SK-MEL-5 (cell line): Measurements from ENCODE around the gene CFC1B. TPM values are rescaled to one million over a fixed set of nuclear protein-coding genes. Genes with fewer than 3 reads are reported as not detected.
"Not testable (repeated sequence)": the region's sequence is repeated elsewhere in the genome, so short reads cannot be mapped to it uniquely, and the experiment has no call there.

Source experiments
- DNase-seq: peaks from one replicate; pipeline ENCODE4 v3.0.0-alpha.2; 2016; ENCODE audit warnings: low read depth, low spot score
- in situ Hi-C: cut with HindIII; loops from 2 replicates; pipeline ENCODE4 v1.10.0; 2016; ENCODE audit warnings: low sequenced_read_pairs, high pct_unique_total_duplicates, low pct_unique_long_range_greater_than_20kb
- polyA plus RNA-seq, 2 experiments: library from polyadenylated mRNA; depleted of rRNA; stranded (reverse); fragments of >200 nt; gene quantifications; 2 replicates each; pipeline ENCODE4 v1.2.3, GENCODE V29; 2015
- total RNA-seq: library from RNA; depleted of rRNA; stranded (reverse); fragments of >200 nt; shearing (Covaris generic); gene quantifications from 2 replicates; pipeline ENCODE4 v1.2.3, GENCODE V29; 2014; rRNA removed

Gene CFC1B
- not detected in 2 replicates for total RNA-seq
- polyA plus RNA-seq (2015; cell fraction: cytosol; rRNA removed), result not detected in 2 replicates
- not detected in 2 replicates for polyA plus RNA-seq (2015; cell fraction: nucleus; rRNA removed)

DNA sequence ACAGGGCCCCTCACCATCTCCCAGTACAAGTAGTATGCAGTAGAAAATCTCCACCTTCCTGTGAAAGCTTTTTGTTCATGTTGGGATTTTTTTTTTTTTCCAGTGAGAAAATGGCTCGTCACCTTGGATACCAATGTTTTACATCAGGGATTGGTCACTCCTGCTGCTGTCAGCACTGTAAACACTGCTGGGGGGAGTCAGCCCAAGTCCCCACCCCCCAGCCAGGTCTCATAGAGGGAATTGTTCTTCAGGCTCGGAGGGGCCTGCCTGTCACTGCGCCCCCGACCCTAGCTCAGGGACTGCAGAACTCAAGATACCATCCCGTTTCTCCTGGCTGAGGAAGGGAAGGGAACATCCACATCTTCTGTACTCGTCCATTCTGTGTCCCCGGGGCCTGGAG is at the start of gene CFC1B:
Gene CFC1B, plus strand, starts transcription at position 231 of the 400 bp plus-strand sequence. CDS start 263 bp downstream, outside the sequence.
- DNase-seq, in situ Hi-C loops: not testable (repeated sequence)

DNA sequence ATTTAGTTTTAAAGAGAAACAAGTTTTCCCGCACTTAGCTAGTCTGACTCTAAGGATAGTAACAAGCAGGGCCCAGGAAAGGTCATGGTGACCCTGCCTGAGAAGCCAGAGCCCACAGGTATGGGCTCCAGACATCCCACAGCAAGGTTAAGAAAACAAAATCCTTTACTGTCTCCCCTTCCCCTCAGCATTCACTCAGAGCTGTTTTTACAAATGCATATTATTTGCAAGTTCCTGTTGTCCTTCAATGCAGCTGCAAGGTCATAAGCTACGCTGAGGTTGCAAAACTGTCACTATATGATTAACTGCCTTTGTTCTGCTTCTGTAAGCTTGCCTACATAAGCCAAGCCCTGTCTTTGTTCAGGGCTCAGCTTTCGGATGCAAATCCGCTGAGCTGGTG is 29.9 kb upstream of the CFC1B start:
- DNase-seq, in situ Hi-C loops: not testable (repeated sequence)

DNA sequence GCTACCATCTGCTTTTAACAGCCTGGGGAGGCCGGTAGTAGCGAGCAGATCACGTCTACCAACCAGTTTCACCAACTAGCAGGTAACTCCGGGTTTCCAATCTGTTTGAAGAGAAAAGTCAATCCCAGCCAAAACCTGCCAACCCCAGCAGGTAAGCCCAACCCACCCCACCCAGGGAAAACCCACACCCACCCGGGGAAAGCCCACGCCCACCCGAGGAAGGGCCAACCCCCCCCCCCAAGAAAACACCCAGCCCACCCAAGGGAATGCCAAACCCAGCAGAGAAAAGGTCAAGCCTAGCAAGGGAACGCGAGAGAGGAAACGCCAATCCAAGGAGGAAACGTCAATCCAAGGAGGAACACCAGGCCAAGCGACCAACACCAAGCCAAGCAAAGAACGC is 11.8 kb upstream of the CFC1B start, which contains the start of gene POTEI:
Gene POTEI, minus strand, starts transcription at position 101 of the 400 bp plus-strand sequence. Its CDS starts 93 bp downstream, at position 8.
- in situ Hi-C loops, DNase-seq: not testable (repeated sequence)

DNA sequence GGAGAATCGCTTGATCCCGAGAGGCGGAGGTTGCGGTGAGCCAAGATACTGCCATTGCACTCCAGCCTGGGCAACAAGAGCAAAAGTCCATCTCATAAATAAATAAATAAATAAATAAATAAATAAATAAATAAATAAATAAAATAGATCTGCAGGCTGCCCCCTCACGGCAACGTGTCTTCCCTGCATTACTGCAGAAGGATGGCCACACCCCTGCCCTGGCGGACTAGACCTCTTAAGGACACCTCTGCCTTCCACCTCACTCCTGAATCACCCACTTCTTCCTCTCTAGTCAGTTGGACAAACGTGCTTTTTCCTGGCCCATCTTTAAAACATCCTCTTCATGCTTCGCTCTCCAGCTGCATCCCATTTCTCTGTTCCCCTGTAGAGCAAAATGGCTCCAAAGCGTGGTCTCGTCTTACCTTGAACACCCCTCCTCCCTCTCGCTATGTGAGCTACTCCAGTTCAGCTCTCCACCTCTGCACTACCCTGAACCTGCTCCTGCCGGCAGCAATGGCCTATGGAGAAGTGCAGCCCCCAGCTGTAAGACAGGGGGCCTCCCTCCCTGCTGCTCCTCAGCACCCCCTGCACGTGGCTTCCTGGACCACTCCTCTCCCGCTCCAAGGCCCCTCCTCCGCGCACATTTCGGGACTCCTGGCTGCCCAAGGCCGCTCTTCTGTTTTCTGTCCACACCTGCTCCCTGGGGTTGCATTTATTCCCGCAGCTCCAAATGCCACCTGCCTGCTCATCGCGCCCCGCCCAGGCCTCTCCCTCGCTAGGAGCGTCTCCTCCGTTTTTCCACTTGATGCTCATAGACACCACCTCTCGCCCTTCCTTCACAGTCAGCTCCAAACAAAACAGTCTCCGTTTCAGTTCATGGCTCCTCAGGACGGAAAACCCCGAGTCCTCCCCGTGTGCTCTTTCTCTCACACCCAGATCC is 9.9 kb upstream of the CFC1B start:
- DNase-seq, in situ Hi-C loops: not testable (repeated sequence)

DNA sequence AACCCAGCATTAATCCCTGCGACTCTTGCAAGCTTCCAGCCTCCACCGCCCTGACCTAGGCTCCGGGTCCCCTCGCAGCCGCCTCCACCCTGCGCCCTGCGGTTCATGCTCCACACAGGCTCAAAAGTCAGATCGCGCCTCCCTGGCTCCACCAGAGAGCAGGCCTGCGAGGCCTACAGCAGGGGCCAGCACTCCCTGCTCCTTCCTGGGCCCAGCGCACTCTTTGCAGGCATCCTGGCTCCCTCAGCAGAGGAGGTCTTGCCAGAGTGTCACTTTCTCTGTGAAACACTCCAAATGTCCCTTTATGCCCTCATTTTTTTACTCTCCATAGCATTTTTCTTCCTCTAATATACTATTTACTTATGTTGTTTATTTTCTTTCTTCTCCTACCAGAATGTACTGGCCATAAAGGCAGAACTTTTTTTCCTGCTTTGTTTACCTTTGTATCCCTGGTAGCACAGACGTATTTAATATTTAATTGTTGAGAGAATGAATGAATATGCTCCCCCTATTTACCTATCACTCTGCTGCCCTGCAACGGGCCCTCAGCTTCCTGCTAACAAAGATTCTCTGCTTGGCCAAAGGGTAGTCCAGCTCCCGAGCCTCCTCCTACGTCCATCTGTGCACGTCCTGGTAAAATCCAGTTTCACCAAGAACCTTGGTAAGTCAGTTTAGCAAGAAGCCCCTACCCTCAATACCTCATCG is 9.1 kb upstream of the CFC1B start:
- in situ Hi-C loops, DNase-seq: not testable (repeated sequence)

DNA sequence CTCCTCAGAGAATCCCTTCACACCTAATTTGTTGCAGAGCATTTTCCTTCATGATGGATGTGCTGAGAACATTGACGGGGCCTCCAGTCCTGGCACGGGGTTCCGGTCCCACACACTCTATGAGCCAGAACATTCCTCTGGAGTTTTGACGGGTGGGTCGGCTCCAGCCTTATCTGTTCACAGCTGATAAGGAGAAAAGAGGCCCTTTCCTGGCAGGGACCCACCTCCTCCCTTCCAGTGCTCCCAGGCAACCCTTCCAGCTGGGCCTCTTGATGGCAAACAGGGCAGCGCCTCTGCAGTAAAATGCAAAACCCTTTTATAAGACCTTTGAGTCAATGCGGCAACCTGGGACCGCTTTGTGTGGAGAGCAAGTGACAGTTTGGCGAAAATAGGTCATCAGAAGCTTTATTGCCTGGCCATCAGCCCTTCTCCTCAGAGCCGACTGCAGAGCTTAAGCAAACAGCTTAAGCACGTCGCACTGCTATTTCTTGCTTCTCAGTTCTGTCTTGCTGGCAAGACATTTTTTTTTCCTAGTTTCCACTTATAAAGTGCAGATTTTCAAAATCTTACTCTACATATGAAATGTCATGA is 2.4 kb upstream of the CFC1B start:
- in situ Hi-C loops, DNase-seq: not testable (repeated sequence)

DNA sequence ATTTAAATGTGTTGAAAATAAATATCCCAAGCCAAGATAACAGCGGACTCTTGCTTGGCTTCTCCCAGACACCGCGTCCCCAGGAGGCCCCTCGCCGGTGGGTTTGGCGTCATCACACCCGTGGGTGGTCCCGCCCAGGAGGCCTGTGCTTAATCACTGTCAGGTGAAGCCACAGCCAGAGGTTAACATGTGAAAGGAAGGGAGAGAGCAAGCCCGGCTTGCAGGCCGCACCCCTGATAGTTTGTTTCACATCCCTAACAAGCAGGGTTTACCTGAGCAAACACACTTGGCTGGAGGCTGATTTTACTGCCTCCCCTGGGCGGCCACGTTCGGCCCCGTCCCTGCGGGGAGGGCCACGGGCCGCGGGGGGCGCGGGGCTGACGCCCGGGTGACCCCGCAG is 1.4 kb downstream of the CFC1B start:
- in situ Hi-C loops, result not testable (repeated sequence)

DNA sequence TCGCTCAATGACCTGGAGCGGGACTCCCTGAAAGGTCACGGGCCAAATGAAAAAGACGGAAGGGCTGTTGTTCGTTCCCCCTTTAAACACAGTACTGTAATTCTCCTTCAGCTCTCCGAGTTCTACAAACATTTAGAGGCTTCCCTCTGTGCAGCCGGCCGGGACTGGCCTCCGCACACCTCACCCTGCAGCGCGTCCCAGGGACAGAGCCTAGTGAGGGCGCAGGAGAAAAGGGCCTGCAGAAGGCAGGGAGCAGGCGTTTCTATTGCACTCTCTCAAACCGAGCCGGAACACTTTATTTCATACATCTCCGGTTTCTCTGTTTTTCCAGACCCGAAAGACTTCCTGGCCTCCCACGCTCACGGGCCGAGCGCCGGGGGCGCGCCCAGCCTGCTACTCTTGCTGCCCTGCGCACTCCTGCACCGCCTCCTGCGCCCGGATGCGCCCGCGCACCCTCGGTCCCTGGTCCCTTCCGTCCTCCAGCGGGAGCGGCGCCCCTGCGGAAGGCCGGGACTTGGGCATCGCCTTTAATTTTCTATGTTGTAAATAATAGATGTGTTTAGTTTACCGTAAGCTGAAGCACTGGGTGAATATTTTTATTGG is 6.4 kb downstream of the CFC1B start:
- in situ Hi-C loops, DNase-seq: not testable (repeated sequence)

More for the DNA sequence above, 1.4 kb downstream of the CFC1B start:
- DNase-seq, result not testable (repeated sequence)

DNA sequence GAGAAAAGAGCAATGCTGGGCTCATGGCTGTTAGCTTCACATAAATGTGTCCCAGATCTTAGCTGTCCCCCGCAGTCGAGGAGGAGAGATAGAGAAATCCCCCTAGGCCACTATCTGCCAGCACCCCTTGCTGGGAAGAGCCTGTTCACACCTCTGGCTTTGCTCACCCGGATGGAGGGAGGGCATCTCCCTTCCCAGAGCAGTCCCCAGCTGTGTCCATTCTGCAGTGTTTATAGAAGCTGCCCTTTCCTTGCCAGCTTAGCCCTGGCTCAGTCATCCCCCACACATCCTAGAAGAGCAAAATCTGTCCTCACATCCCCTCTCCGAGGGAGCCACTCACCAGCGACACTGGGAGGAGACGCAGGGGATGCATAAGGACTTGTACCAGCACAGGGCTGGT is 8.5 kb downstream of the CFC1B start:
- in situ Hi-C loops, DNase-seq: not testable (repeated sequence)

DNA sequence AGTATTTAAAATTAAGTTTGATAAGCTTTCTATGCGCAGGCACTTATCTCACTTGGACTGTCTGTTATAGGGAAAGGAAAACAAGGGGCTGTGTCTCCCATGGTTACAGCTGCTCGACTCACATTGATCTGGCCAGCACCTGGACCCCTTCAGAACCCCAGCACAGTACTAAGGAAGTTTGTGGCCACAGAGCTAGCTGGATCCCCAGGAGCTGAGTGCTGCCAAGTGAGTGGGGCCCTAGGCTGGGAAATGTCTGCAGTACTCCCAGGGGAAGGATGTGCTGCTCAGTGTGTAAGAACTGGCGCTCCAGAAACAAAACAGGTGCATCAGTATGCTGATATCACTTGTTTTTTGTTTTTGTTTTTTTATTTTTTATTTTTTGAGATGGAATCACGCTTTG is 9.2 kb downstream of the CFC1B start:
- in situ Hi-C loops, DNase-seq: not testable (repeated sequence)

DNA sequence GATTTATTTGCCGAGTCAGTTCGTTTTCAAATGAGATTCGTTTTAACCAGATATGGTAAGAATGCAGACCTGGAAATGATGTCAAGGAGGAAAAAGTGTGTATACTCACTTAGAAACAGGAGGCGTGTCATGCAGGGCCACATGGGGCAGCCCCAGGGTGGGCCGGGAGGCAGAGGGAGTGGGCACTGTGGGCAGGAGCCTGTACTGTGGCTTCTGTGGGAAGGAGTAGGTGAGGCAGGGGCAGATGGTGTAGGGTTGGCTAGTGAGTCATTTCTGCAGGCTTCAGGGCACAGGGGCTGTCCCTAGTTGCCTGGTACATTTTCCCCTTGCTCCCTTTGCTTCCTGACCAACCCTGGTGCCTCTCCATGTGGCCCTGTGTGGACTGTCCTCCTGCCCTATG is 10.2 kb downstream of the CFC1B start:
- in situ Hi-C loops, result not testable (repeated sequence)

DNA sequence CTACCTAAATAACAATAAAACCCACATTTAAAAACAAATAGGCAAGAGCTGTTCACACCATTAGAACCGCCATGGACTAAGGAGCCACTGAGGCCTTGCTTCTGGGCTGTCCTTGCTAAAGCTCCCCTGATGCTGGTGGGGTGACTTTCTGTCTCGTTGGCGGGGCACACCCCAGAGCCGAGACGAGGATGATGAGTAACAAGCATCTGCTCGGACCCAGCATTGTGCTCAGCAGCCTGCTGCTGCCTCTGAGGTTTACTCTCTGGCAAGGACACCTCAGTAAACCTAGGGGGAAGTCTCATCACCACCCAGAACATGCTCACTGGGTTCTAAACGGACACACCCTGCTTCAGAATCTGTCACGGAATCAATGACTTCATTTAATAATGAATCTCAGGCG is 10.7 kb downstream of the CFC1B start:
- in situ Hi-C loops, DNase-seq: not testable (repeated sequence)

More for the DNA sequence above, 10.2 kb downstream of the CFC1B start:
- DNase-seq, result not testable (repeated sequence)

DNA sequence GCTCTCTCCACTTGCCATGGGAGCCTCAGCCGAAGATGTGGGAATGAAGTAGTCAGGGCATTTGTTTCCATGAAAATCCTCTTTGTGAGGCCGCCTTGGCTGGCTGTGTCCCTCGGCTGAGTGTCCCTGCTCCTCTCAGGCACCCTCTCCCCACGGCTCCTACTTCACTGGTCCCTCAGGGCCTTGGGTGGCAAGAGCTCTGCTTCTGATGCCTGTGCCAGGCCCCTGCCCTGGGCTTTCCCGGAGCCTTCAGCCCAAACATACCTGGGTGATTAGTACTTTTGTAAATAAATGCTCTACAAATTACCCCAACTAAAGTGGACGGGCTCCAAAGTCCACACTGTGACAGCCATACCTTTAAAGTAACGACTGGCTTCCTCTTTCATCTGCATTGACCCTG is 15.6 kb downstream of the CFC1B start:
- in situ Hi-C loops, DNase-seq: not testable (repeated sequence)

DNA sequence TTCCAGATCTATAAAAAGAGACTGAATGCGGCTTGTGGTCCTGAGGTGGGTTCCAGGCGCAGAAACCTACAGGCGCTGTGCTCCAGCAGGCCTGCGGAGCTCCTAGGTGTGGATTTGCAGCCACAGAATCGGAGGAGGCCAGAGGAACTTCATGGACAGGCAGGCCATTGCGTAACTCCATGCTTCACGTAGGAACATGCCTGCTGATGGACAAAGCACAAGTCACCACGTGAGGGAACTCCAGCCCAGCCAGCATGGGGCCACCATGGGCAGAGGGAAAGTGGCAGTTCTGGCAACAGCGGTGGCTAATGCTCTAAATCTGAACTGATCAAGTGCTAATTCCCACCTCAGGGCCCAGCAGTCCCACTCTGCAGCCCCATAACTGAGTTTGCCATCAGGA is 17.2 kb downstream of the CFC1B start:
- in situ Hi-C loops, DNase-seq: not testable (repeated sequence)

DNA sequence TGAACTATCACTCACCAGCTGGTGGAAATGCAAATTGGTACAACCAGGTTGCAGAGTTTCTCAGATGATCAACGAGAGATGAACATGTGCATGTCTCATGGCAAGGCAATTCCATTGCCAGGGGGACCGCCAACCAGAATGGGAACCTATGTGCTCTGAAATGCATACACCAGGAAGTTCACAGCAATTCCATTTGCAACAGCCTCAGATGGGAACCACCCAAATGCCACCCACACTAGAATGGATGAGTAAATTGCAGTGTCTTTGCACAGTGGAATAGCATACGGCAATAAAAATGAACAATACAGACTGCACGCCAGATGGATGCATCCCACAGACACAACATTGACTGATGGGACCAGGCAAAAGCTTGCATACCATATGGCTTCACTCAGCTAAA is 21.8 kb downstream of the CFC1B start:
- in situ Hi-C loops, result not testable (repeated sequence)

DNA sequence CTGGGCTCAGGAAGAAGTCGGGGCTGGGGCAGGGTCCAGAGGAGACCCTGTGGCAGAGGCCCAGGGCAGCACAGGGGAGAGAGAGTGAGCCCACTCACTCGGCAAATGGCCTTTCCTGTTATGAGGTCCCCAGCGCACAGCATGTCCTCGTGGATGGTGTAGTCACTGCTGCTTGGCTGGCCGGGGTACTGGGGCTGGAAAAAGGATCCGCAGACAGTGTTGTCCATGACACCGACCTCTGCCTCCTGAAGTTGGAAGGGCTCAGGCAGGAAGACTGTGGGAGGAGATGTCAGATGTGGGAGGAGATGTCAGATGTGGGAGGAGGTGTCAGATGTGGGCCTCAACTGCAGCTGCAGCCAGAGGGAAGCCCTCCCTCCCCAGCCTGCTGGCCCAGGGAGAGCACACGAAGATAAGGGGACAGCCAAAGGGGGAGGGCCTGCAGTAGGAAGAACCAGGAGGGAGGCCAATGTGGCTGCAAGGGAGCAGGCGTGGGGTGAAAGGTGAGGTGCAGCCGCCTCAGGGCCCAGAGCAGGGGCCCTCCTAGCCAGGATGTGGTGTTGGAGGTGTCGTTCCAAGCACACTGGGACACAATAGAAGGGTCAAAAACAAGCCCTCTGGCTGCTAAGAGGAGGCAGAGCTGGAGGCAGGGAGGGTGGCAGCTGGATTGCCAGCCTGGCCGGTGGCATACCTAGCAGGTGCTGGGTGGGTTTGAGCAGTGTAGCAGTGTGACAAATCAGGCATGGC is 22.9 kb downstream of the CFC1B start:
- DNase-seq, in situ Hi-C loops: not testable (repeated sequence)

More for the DNA sequence above, 21.8 kb downstream of the CFC1B start:
- DNase-seq, result not testable (repeated sequence)
